SK-N-SH (cell line): Measurements from ENCODE around the gene PTPRK.

Experiments
- CTCF ChIP-seq: fragments of 200-600 bp; sonication (generic); IDR thresholded peaks from 2 replicates; pipeline ENCODE4 v1.6.1; 2017; ENCODE audit warnings: antibody characterized with exemption, mild to moderate bottlenecking, moderate library complexity
- EP300 ChIP-seq, 2 experiments: IDR thresholded peaks; 2 replicates each; pipeline versions ENCODE4 v1.4.0 to v1.6.1; 2012; ENCODE audit warnings: borderline replicate concordance in 1 of 2, low read depth in 1 of 2, low read length in 1 of 2
- GABPA ChIP-seq: IDR thresholded peaks from 2 replicates; pipeline ENCODE4 v1.4.0; 2012; ENCODE audit warnings: low read depth, mild to moderate bottlenecking
- PBX3 ChIP-seq: IDR thresholded peaks from 2 replicates; pipeline ENCODE4; 2012
- RAD21 ChIP-seq: IDR thresholded peaks from 2 replicates; pipeline ENCODE4 v1.6.1; 2012; ENCODE audit warnings: mild to moderate bottlenecking, low read length
- REST ChIP-seq: IDR thresholded peaks from 2 replicates; pipeline ENCODE4 v1.6.1; 2012; ENCODE audit warnings: mild to moderate bottlenecking, low read depth, low read length, moderate library complexity
- TEAD4 ChIP-seq: IDR thresholded peaks from 2 replicates; pipeline ENCODE4 v1.4.0; 2012; ENCODE audit warnings: mild to moderate bottlenecking, borderline replicate concordance; ENCODE audit not compliant: insufficient read depth

GRCh38 chr6:128371136-128371535 is 149.3 kb downstream of the PTPRK start:
- TF ChIP-seq EP300 (IDR thresholded peaks at IDR 0.05; ENCODE audit: borderline replicate concordance in 1 of 2, low read depth in 1 of 2, low read length in 1 of 2) (no peak), CTCF (no peak), GABPA (no peak), REST (no peak), TEAD4 (no peak), RAD21 (no peak), PBX3 (no peak)
